Fibroblast of pulmonary artery (primary cell): Measurements from ENCODE around the gene TMEM38A.
A peak's percentile ranks its signal among the peaks of the same experiment; 100 is the strongest.
"Not testable (repeated sequence)": the region's sequence is repeated elsewhere in the genome, so short reads cannot be mapped to it uniquely, and the experiment has no call there.

Source experiments
- DNase-seq: peaks from one replicate; pipeline ENCODE4 v3.0.0-alpha.2; 2010; ENCODE audit warnings: low read depth
- H3K4me3 ChIP-seq: replicated peaks from 2 replicates; pipeline ENCODE4 v1.5.1; 2011; ENCODE audit warnings: low read depth, mild to moderate bottlenecking, control low read depth, low read length, moderate library complexity
- TF ChIP-seq, protein P1 (sequence below): IDR thresholded peaks from 2 replicates; pipeline ENCODE4 v1.5.1; 2011; ENCODE audit warnings: mild to moderate bottlenecking, control low read depth, low read length, inconsistent platforms; ENCODE audit errors: missing control alignments

The TMEM38A gene

DNA sequence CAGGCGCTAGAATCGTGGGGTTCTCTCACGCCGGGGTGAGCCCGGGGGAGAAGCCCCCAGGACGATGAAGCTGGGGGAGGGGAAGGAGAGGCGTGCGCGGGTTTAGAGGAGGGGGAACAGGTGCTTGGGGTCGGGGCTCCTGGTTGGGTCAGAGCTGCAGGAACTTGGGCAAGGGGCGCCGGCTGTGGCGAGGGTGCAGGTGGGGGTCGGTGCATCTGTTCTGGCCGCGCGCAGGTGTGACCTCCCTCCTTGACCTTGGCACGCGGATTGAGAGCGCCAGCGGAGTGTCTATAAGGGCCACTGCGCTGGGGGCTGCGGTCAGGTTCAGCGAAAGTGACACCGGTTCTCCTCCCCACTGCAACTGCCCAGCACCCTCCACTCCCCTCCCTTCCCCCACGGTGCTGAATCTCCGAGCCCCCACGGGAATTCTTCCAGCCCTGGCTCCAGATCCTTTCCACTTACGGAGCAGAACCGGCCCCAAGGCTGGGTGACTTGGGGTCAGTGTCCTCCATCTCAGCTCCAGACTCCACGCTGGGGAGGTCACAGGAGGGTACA, 618 bp downstream of the TMEM38A start:
- no peak for DNase-seq
- peak overlapping the region; percentile 76 for H3K4me3 ChIP-seq
- TF ChIP-seq, protein P1, sequence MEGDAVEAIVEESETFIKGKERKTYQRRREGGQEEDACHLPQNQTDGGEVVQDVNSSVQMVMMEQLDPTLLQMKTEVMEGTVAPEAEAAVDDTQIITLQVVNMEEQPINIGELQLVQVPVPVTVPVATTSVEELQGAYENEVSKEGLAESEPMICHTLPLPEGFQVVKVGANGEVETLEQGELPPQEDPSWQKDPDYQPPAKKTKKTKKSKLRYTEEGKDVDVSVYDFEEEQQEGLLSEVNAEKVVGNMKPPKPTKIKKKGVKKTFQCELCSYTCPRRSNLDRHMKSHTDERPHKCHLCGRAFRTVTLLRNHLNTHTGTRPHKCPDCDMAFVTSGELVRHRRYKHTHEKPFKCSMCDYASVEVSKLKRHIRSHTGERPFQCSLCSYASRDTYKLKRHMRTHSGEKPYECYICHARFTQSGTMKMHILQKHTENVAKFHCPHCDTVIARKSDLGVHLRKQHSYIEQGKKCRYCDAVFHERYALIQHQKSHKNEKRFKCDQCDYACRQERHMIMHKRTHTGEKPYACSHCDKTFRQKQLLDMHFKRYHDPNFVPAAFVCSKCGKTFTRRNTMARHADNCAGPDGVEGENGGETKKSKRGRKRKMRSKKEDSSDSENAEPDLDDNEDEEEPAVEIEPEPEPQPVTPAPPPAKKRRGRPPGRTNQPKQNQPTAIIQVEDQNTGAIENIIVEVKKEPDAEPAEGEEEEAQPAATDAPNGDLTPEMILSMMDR, result no peak

DNA sequence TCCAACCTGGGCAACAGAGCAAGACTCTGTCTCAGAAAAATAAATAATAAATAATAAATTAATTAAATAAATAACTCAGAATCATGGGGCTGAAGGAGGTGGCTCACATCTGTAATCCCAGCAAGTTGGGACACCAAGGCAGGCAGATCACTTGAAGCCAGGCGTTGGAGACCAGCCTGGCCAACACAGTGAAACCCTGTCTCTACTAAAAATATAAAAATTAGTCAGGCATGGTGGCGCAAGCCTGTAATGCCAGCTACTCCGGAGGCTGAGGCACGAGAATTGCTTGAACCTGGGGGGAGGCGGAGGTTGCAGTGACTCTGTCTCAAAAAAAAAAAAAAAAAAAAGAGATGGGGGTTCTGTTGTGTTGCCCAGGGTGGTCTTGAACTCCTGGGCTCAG, 7.2 kb downstream of the TMEM38A start:
- TF ChIP-seq, protein P1, result no peak
- H3K4me3 ChIP-seq, result no peak overlapping the region

DNA sequence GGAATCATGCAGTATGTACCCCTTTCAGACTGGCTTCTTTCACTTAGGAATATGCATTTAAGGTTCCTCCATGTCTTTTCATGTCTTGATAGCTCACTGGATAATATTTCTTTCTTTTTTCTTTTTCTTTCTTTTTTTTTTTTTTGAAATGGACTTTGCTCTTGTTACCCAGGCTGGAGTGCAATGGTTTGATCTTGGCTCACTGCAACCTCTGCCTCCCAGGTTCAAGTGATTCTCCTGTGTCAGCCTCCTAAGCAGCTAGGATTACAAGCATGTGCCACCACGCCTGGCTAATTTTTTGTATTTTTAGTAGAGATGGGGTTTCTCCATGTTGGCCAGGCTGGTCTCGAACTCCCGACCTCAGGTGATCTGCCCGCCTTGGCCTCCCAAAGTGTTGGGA, 7.8 kb downstream of the TMEM38A start:
- not testable (repeated sequence) for H3K4me3 ChIP-seq, DNase-seq

More for the DNA sequence above, 7.2 kb downstream of the TMEM38A start:
- no peak for DNase-seq

DNA sequence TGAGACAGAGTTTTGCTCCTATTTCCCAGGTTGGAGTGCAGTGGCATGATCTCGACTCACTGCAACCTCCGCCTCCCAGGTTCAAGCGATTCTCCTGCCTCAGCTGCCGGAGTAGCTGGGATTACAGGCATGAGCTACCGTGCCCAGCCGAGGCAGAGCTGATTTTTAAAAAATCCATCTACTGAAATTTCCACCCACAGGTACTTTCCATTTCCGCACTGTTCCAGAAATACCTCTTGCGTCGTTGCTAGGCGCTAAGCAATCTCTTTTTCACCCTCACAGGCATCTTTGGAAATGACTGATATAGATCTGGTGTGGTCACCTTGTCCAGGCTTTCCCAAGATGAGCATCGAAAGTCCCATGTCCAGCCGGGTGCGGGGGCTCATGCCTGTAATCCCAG, 9.4 kb downstream of the TMEM38A start:
- TF ChIP-seq, protein P1, result no peak
- no peak for DNase-seq
- no peak overlapping the region for H3K4me3 ChIP-seq

DNA sequence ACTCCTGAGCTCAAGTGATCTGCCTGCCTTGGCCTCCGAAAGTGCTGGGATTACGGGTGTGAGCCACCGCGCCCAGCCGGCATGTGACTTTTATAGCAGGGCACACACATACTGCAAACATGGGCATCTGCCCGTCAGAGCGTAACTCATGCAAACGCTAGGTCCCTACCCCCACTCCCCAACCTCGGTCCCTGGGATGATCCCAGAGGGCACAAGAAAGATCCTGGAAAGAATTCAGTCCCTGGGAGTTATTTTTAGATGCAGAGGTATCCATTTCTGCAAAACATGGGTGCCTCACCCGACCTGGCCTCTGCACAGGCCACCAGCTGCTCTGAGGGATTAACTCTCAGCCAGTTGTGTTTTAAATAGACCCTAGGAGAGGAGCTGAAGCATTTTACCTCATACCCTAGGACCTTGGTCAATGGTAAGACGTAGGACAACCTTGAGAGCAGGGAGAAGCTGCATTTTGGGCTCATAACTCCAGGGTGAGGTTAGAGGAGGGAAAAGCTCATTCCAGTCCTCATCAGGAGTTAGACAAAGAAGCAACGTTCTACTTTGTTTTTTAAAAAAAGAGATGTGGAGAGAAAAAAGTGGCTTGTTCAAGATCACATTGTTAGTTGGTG, 10.8 kb downstream of the TMEM38A start:
- TF ChIP-seq, protein P1, result no peak
- no peak for DNase-seq
- no peak overlapping the region for H3K4me3 ChIP-seq

DNA sequence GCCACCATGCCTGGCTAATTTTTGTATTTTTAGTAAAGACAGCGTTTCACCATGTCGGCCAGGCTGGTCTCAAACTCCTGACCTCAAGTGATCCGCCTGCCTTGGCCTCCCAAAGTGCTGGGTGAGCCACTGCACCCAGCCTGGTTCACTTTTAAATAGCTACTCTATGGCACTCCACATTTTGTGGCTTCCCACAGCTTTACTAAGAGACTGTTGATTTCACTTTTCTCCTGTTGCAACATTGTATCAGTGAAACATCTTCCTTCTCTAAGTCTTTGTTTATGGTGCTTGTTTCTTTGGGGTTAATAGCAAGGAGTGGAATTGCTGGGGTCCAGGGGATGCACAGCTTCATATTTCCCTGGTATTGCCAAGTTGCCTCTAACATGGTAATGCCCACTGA, 12.3 kb downstream of the TMEM38A start:
- TF ChIP-seq, protein P1, result no peak

DNA sequence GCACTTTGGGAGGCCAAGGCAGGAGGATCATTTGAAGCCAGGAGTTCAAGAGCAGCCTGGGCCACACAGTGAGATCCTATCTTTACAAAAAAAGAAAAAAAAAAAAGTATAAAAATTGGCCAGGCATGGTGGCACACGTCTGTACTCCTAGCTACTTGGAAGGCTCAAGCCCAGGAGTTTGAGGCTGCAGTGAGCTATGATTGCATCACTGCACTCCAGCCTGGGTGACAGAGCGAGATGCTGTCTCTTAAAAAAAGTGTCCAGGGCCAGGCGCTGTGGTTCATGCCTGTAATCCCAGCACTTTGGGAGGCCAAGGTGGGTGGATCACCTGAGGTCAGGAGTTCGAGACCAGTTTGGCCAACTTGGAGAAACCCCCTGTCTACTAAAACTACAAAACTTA, 12.9 kb downstream of the TMEM38A start:
- not testable (repeated sequence) for H3K4me3 ChIP-seq, DNase-seq

More for the DNA sequence above, 12.3 kb downstream of the TMEM38A start:
- DNase-seq, result no peak
- no peak overlapping the region for H3K4me3 ChIP-seq

DNA sequence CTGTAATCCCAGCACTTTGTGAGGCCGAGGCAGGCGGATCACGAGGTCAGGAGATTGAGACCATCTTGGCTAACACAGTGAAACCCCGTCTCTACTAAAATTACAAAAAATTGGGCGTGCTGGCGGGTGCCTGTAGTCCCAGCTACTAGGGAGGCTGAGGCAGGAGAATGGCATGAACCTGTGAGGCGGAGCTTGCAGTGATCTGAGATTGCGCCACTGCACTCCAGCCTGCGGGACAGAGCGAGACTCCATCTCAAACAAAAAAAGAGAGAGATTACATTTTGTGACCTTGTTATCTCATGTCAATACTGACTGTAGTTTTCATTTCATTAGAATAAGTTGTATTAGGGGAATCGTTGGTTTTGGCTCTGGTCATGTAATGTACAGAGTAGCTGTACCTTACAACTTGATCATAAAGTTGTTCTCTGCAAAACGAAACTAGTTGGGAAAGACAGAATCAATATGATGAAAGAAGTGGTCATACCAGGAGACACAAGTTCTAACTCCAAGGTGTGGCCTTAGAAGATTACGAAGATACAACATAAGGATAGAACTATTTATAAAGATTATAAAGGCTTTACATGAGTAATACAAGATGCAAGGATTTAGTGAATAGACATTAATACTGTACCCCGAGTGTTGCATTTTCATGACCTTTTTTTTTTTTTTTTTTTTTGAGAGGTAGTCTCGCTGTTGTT, 15.3 kb downstream of the TMEM38A start:
- DNase-seq, result no peak
- H3K4me3 ChIP-seq, result no peak overlapping the region
- TF ChIP-seq, protein P1, result no peak
